Small intestine (tissue), 7 donors: ENCODE data around the gene ZNF529. TPM values are rescaled to one million over a fixed set of nuclear protein-coding genes. Genes with fewer than 3 reads are reported as not detected.

Experiments
- DNase-seq, 2 donors: peaks; one replicate each; pipeline versions ENCODE4 v3.0.0 to v3.0.0-alpha.2; 2013
- FAIRE-seq: peaks from 2 replicates; lab custom pipeline; 2012; peaks lifted over from hg19 to GRCh38; lab: Jason Lieb, UNC
- H3K27ac ChIP-seq, 3 donors: one replicate each; pipeline ENCODE4 v1.5.1; 2013; ENCODE audit warnings: low read length in 2 of 3, mild to moderate bottlenecking in 2 of 3, control low read depth in 1 of 3, inconsistent platforms in 1 of 3, low read depth in 1 of 3, moderate library complexity in 1 of 3
- H3K27me3 ChIP-seq, 3 donors: one replicate each; pipeline ENCODE4 v1.6.1; 2013; ENCODE audit warnings: low read length in 3 of 3, inconsistent platforms in 1 of 3; ENCODE audit not compliant: control insufficient read depth in 3 of 3, insufficient read depth in 3 of 3
- H3K36me3 ChIP-seq, 3 donors: one replicate each; pipeline ENCODE4 v1.6.1; 2013; ENCODE audit warnings: low read length in 3 of 3, inconsistent platforms in 1 of 3, low read depth in 1 of 3, mild to moderate bottlenecking in 1 of 3, moderate library complexity in 1 of 3; ENCODE audit not compliant: control insufficient read depth in 3 of 3, insufficient read depth in 2 of 3
- H3K4me1 ChIP-seq, 3 donors: one replicate each; pipeline ENCODE4 v1.6.1; 2013; ENCODE audit warnings: low read length in 2 of 3, inconsistent platforms in 1 of 3, low read depth in 1 of 3, mild to moderate bottlenecking in 1 of 3, moderate library complexity in 1 of 3; ENCODE audit not compliant: control insufficient read depth in 3 of 3, insufficient read depth in 2 of 3
- H3K4me3 ChIP-seq, 3 donors: one replicate each; pipeline ENCODE4 v1.5.1; 2013; ENCODE audit warnings: low read length in 3 of 3, control low read depth in 1 of 3, inconsistent platforms in 1 of 3, low read depth in 1 of 3, mild to moderate bottlenecking in 1 of 3, moderate library complexity in 1 of 3
- H3K9me3 ChIP-seq, 2 donors: one replicate each; pipeline ENCODE4 v1.6.1; 2013; ENCODE audit warnings: low read depth in 1 of 2, low read length in 1 of 2; ENCODE audit not compliant: control insufficient read depth in 2 of 2, insufficient read depth in 1 of 2
- WGBS, 3 donors: extraction: QIAGEN DNeasy Blood & Tissue Kit; methylation state at CpG; one replicate each; pipeline ENCODE4 v1.1.7; 2013; 5-methylcytosine and 5-hydroxymethylcytosine counted together
- polyA plus RNA-seq, 4 donors: library from polyadenylated mRNA; stranded (reverse) in 3 of 4; unstranded in 1 of 4; fragments of 200-250 nt in 3 of 4; fragments of 120-200 nt in 1 of 4; gene quantifications; one replicate each; pipeline versions ENCODE4 v1.2.1 to v1.2.3, GENCODE V29; 2013
- donor health status: healthy with polysubstance abuse.
- donor health status: control.
- donor health status: control.
- donor health status: Bipolar disorder and iron deficiency.
- donor health status: healthy.

The ZNF529 gene
- polyA plus RNA-seq, 4 donors = 0.81 to 16.1 (median 1.7) TPM

DNA sequence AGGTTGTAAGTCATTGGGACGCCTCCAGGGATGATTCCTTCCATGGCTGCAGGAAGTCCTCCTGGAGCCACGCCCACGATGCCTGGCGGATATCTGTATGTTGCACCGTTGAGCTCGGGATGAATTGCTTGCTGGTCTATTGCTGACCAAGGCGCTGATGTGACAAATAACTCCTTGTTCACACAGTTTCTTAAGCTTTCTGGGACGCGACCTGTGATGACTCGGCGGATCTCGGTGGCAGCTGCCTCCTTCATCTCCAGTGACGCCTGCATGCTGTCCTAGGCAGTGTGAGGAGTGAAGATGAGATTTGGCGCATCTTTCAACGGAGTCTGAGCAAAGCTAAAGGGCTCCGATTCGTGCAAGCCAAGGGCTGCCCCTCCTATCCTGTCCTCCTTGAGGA, 76.1 kb downstream of the ZNF529 start:
- H3K36me3 ChIP-seq = no peaks in the 10 kb centered on the region
- 88 to 90% (median 90%) methylated on average over 17 of the region's 17 CpGs for WGBS, 3 donors
- H3K4me1 ChIP-seq = no peaks in the 10 kb centered on the region
- H3K4me3 ChIP-seq = no peak overlapping the region
- DNase-seq (no peak), FAIRE-seq (no peak)
- H3K9me3 ChIP-seq = peaks cover 2 to 51% of the 10 kb centered on the region in 2 donors
- H3K27ac ChIP-seq = no peak overlapping the region
- no peaks in the 10 kb centered on the region for H3K27me3 ChIP-seq

Other genes starting within 250 kb of the ZNF529 start
- gene ZFP14, start 194.1 kb downstream of the ZNF529 start, polyA plus RNA-seq = 1 to 10 TPM; 1.1 to 8.5 (median 1.6) TPM
- 1 to 10 TPM in 2 of 4 donors, under 1 TPM in 2; 0.22 to 5.5 (median 0.84) TPM for gene ZFP82, start 154.6 kb downstream of the ZNF529 start, polyA plus RNA-seq
- 10 to 100 TPM in 1 of 4 donors, 1 to 10 TPM in 3; 3.4 to 11.5 (median 3.8) TPM for gene ZNF566, start 83.7 kb downstream of the ZNF529 start, polyA plus RNA-seq
- 10 to 100 TPM in 1 of 4 donors, 1 to 10 TPM in 3; 2.0 to 14.4 (median 2.8) TPM for gene ZNF260, start 45.0 kb downstream of the ZNF529 start, polyA plus RNA-seq
- 1 to 10 TPM in 1 of 4 donors, under 1 TPM in 1, not detected in 2; 0.64 to 1.5 TPM for gene ZNF382, start 32.0 kb upstream of the ZNF529 start, polyA plus RNA-seq
- 1 to 10 TPM; 2.2 to 9.0 (median 2.8) TPM for gene ZNF461, start 93.5 kb upstream of the ZNF529 start, polyA plus RNA-seq
- 1 to 10 TPM; 1.1 to 8.0 (median 3.9) TPM for gene ZNF567, start 114.3 kb upstream of the ZNF529 start, polyA plus RNA-seq
- 1 to 10 TPM in 1 of 4 donors, under 1 TPM in 3; 0.22 to 1.6 (median 0.36) TPM for gene ZNF850, start 199.5 kb upstream of the ZNF529 start, polyA plus RNA-seq